Colonic mucosa (tissue), 4 donors: ENCODE data around the gene CMIP. TPM values are rescaled to one million over a fixed set of nuclear protein-coding genes. Genes with fewer than 3 reads are reported as not detected.
A peak's percentile ranks its signal among the peaks of the same experiment; 100 is the strongest.

Experiments
- DNase-seq: peaks from one replicate; pipeline ENCODE4 v3.0.0-alpha.2; 2020
- H3K27ac ChIP-seq: fragments of 200-600 bp; one replicate; pipeline ENCODE4 v1.8.0; 2021
- H3K27me3 ChIP-seq: fragments of 200-600 bp; one replicate; pipeline ENCODE4 v1.8.0; 2021
- H3K36me3 ChIP-seq: fragments of 200-600 bp; one replicate; pipeline ENCODE4 v1.8.0; 2021
- H3K4me1 ChIP-seq: fragments of 200-600 bp; one replicate; pipeline ENCODE4 v1.8.0; 2021; ENCODE audit warnings: mild to moderate bottlenecking
- H3K4me3 ChIP-seq: fragments of 200-600 bp; one replicate; pipeline ENCODE4 v1.8.0; 2021
- H3K9ac ChIP-seq, 2 donors: one replicate each; pipeline ENCODE4 v1.7.0; 2013; ENCODE audit warnings: control low read depth in 2 of 2, low read depth in 2 of 2, low read length in 2 of 2
- H3K9me3 ChIP-seq: fragments of 200-600 bp; one replicate; pipeline ENCODE4 v1.8.0; 2021
- intact Hi-C: fragments of 100-400 bp; cut with DNase I; formaldehyde crosslinking; loops from one replicate; pipeline ENCODE4 v1.14.1; 2022
- total RNA-seq, 2 donors: library from RNA; stranded (reverse); fragmentation: NEBNext Ultra II Directional in 1 of 2; extraction: Animal tissue kit (Norgen Biotek cat#: 25700) in 1 of 2; gene quantifications; one replicate each; pipeline ENCODE4 v1.2.1, GENCODE V29; 2021
- TF ChIP-seq, protein P1 (sequence below): fragments of 200-600 bp; IDR thresholded peaks from one replicate; pipeline ENCODE4 v1.8.0; 2022; ENCODE audit warnings: antibody characterized with exemption, mild to moderate bottlenecking
- donor health status: healthy.
- donor health status: DM: no; HTN: no; CAD: no.
- donor health status: DM: no; HTN: no; CAD: no.

CMIP gene
- total RNA-seq, 2 donors from 2014 or later: 83.4 to 107 TPM

DNA sequence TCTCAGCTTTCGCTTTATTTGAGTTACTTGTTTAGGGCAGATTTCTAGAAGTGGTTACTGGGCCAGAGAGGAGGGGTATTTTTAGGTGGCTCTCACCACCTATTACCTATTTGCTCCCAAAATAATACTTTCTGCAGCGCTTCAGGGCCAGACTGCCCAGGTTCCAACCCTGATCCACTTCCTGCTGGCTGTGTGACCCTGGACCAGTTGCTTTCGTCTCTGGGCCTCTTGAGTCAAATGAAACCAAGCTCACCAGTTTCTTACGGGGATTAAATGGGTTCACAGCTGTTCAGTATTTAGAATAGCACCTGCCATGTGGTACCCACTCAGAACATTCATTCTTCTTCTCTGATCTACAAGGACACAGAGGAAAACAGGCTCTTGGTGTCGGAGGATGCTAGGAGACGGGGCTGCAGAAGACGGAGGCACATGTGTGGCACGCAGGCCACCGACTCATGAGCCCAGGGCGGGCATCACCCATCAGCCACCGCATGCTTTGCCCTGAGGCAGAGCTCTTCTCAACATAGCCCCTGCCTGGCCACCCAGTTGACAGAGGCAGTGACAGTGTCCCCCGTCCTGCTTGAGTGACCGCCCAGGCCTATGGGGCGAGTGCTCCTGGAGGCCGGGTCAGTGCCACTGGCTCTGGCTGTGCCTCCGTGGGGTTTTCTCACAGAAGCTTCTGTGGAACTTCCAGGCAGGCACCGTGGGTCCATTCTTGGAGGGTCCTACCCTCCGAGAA is 185.5 kb downstream of the CMIP start:
- Histone ChIP-seq H3K4me1 (peaks cover 4% of the 10 kb centered on the region), H3K9ac (no peak overlapping the region), H3K4me3 (no peak overlapping the region), H3K36me3 (no peaks in the 10 kb centered on the region), H3K27ac (no peak overlapping the region), H3K9me3 (no peaks in the 10 kb centered on the region), H3K27me3 (no peaks in the 10 kb centered on the region)
- TF ChIP-seq, protein P1, sequence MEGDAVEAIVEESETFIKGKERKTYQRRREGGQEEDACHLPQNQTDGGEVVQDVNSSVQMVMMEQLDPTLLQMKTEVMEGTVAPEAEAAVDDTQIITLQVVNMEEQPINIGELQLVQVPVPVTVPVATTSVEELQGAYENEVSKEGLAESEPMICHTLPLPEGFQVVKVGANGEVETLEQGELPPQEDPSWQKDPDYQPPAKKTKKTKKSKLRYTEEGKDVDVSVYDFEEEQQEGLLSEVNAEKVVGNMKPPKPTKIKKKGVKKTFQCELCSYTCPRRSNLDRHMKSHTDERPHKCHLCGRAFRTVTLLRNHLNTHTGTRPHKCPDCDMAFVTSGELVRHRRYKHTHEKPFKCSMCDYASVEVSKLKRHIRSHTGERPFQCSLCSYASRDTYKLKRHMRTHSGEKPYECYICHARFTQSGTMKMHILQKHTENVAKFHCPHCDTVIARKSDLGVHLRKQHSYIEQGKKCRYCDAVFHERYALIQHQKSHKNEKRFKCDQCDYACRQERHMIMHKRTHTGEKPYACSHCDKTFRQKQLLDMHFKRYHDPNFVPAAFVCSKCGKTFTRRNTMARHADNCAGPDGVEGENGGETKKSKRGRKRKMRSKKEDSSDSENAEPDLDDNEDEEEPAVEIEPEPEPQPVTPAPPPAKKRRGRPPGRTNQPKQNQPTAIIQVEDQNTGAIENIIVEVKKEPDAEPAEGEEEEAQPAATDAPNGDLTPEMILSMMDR: no peak
- intact Hi-C loops: loop anchor here (5.0 kb wide), 1 partner anchor 92 kb away; no protein-coding TSS in a partner anchor
- DNase-seq: no peak

GRCh38 chr16:81630635-81631031 is 186.0 kb downstream of the CMIP start:
- H3K36me3 ChIP-seq: no peaks in the 10 kb centered on the region
- no peak overlapping the region for H3K4me3 ChIP-seq
- no peak overlapping the region for H3K27ac ChIP-seq
- no peaks in the 10 kb centered on the region for H3K27me3 ChIP-seq
- intact Hi-C loops: no loop called here
- TF ChIP-seq, protein P1: no peak
- H3K9me3 ChIP-seq: no peaks in the 10 kb centered on the region
- H3K9ac ChIP-seq: no peak overlapping the region
- no peaks in the 10 kb centered on the region for H3K4me1 ChIP-seq
- DNase-seq: no peak

GRCh38 chr16:81632392-81633146 is 188.0 kb downstream of the CMIP start:
- DNase-seq: peak; percentile 37
- Histone ChIP-seq H3K27me3 (no peaks in the 10 kb centered on the region), H3K4me3 (no peak overlapping the region), H3K4me1 (no peaks in the 10 kb centered on the region), H3K36me3 (no peaks in the 10 kb centered on the region), H3K27ac (peak overlapping the region; percentile 53), H3K9me3 (no peaks in the 10 kb centered on the region), H3K9ac (no peak overlapping the region)
- intact Hi-C loops: no loop called here
- TF ChIP-seq, protein P1: no peak

GRCh38 chr16:81633147-81633619 is 188.6 kb downstream of the CMIP start:
- intact Hi-C loops: no loop called here
- Histone ChIP-seq H3K4me1 (no peaks in the 10 kb centered on the region), H3K27me3 (no peaks in the 10 kb centered on the region), H3K27ac (peak overlapping the region; percentile 53), H3K9me3 (no peaks in the 10 kb centered on the region), H3K9ac (no peak overlapping the region), H3K36me3 (no peaks in the 10 kb centered on the region), H3K4me3 (no peak overlapping the region)
- TF ChIP-seq, protein P1: peak; percentile 12
- DNase-seq: no peak

GRCh38 chr16:81633680-81634379 is 189.2 kb downstream of the CMIP start:
- intact Hi-C loops: no loop called here
- TF ChIP-seq, protein P1: no peak
- H3K27me3 ChIP-seq: no peaks in the 10 kb centered on the region
- no peak overlapping the region for H3K9ac ChIP-seq
- H3K4me3 ChIP-seq: no peak overlapping the region
- H3K4me1 ChIP-seq: no peaks in the 10 kb centered on the region
- no peaks in the 10 kb centered on the region for H3K9me3 ChIP-seq
- no peaks in the 10 kb centered on the region for H3K36me3 ChIP-seq
- no peak for DNase-seq
- H3K27ac ChIP-seq: peak overlapping the region; percentile 53
